Islet precursor cell (in vitro differentiated cells): ENCODE data around the gene DIP2C.
"Not testable (repeated sequence)": the region's sequence is repeated elsewhere in the genome, so short reads cannot be mapped to it uniquely, and the experiment has no call there.

ENCODE experiments used
- DNase-seq: peaks from one replicate; pipeline ENCODE4 v3.0.0-alpha.2; 2018

Gene DIP2C

GRCh38 chr10:625333-625696, 64.2 kb downstream of the DIP2C start:
- DNase-seq = peak; percentile 75

- peak; percentile 98 for DNase-seq
Observed at GRCh38 chr10:624605-625332, 64.7 kb downstream of the DIP2C start.

- no peak for DNase-seq
Observed at GRCh38 chr10:624312-624604, 65.2 kb downstream of the DIP2C start.

GRCh38 chr10:623477-624311, 65.8 kb downstream of the DIP2C start:
- DNase-seq = no peak

GRCh38 chr10:623014-623413, 66.5 kb downstream of the DIP2C start:
- DNase-seq = no peak

- DNase-seq = no peak
Observed at GRCh38 chr10:621981-622740, 67.3 kb downstream of the DIP2C start.

- no peak for DNase-seq
Observed at GRCh38 chr10:621513-621912, 68.0 kb downstream of the DIP2C start.

GRCh38 chr10:620971-621370, 68.5 kb downstream of the DIP2C start:
- no peak for DNase-seq

- no peak for DNase-seq
Observed at GRCh38 chr10:620417-620816, 69.1 kb downstream of the DIP2C start.

GRCh38 chr10:619710-620109, 69.8 kb downstream of the DIP2C start:
- DNase-seq = no peak

GRCh38 chr10:618229-618989, 71.1 kb downstream of the DIP2C start:
- no peak for DNase-seq

- DNase-seq = no peak
Observed at GRCh38 chr10:617471-617870, 72.0 kb downstream of the DIP2C start.

- no peak for DNase-seq
Observed at GRCh38 chr10:615583-616152, 73.8 kb downstream of the DIP2C start.

- DNase-seq = no peak
Observed at GRCh38 chr10:614790-615582, 74.5 kb downstream of the DIP2C start.

GRCh38 chr10:614139-614711, 75.2 kb downstream of the DIP2C start:
- no peak for DNase-seq

- DNase-seq = no peak
Observed at GRCh38 chr10:613271-614138, 76.0 kb downstream of the DIP2C start.

GRCh38 chr10:612696-613095, 76.8 kb downstream of the DIP2C start:
- no peak for DNase-seq

GRCh38 chr10:610642-611305, 78.7 kb downstream of the DIP2C start:
- DNase-seq = not testable (repeated sequence)

GRCh38 chr10:609868-610545, 79.5 kb downstream of the DIP2C start:
- no peak for DNase-seq
